ENCODE results near the gene ST7L.

Gene ST7L

GRCh38 chr1:112542206-112542973 lies 76.6 kb downstream of the ST7L start:
- H3K9ac ChIP-seq (ENCODE audit: low read length), result no peak overlapping the region
- H3K9me3 ChIP-seq (ENCODE audit: insufficient read depth, low read length), result no peaks in the 10 kb centered on the region
- no peaks in the 10 kb centered on the region for H3K27me3 ChIP-seq (ENCODE audit: low read depth, low read length)
- H4K20me1 ChIP-seq (ENCODE audit: insufficient read depth, low read length), result no peaks in the 10 kb centered on the region
- no peak overlapping the region for H3K4me3 ChIP-seq (ENCODE audit: low read length)
- H2AFZ ChIP-seq (ENCODE audit: low read depth, low read length), result no peak overlapping the region
- no peak overlapping the region for H3K27ac ChIP-seq (ENCODE audit: low read length)
- TF ChIP-seq EZH2phosphoT487 (IDR thresholded peaks at IDR 0.05; ENCODE audit: low read depth) (no peak), CTCF (IDR thresholded peaks at IDR 0.05; ENCODE audit: low read depth, low read length) (no peak)
- no peaks in the 10 kb centered on the region for H3K36me3 ChIP-seq (replicated peaks; ENCODE audit: low read depth, low read length)
- H3K4me2 ChIP-seq (ENCODE audit: low read length), result no peak overlapping the region
- H3K4me1 ChIP-seq (ENCODE audit: low read length), result no peaks in the 10 kb centered on the region
- no peaks in the 10 kb centered on the region for H3K79me2 ChIP-seq (ENCODE audit: low read length)

GRCh38 chr1:112541299-112541698 lies 77.6 kb downstream of the ST7L start:
- Histone ChIP-seq H3K4me2 (ENCODE audit: low read length) (no peak overlapping the region), H3K27me3 (ENCODE audit: low read depth, low read length) (no peaks in the 10 kb centered on the region)
- TF ChIP-seq CTCF (IDR thresholded peaks at IDR 0.05; ENCODE audit: low read depth, low read length) (no peak), EZH2phosphoT487 (IDR thresholded peaks at IDR 0.05; ENCODE audit: low read depth) (no peak)

GRCh38 chr1:112540226-112540794 lies 78.6 kb downstream of the ST7L start:
- Histone ChIP-seq H3K9me3 (ENCODE audit: insufficient read depth, low read length) (no peaks in the 10 kb centered on the region), H3K27ac (ENCODE audit: low read length) (no peak overlapping the region), H3K36me3 (replicated peaks; ENCODE audit: low read depth, low read length) (no peaks in the 10 kb centered on the region), H3K4me3 (ENCODE audit: low read length) (no peak overlapping the region), H3K4me1 (ENCODE audit: low read length) (no peaks in the 10 kb centered on the region), H3K9ac (ENCODE audit: low read length) (no peak overlapping the region), H3K27me3 (ENCODE audit: low read depth, low read length) (no peaks in the 10 kb centered on the region), H3K4me2 (ENCODE audit: low read length) (no peak overlapping the region), H2AFZ (ENCODE audit: low read depth, low read length) (no peak overlapping the region), H4K20me1 (ENCODE audit: insufficient read depth, low read length) (no peaks in the 10 kb centered on the region), H3K79me2 (ENCODE audit: low read length) (no peaks in the 10 kb centered on the region)
- TF ChIP-seq EZH2phosphoT487 (IDR thresholded peaks at IDR 0.05; ENCODE audit: low read depth), result no peak
- no peak for TF ChIP-seq CTCF (IDR thresholded peaks at IDR 0.05; ENCODE audit: low read depth, low read length)

More at GRCh38 chr1:112541299-112541698, 77.6 kb downstream of the ST7L start:
- no peaks in the 10 kb centered on the region for H3K36me3 ChIP-seq (replicated peaks; ENCODE audit: low read depth, low read length)
- H3K79me2 ChIP-seq (ENCODE audit: low read length), result no peaks in the 10 kb centered on the region
- no peak overlapping the region for H3K4me3 ChIP-seq (ENCODE audit: low read length)
- no peaks in the 10 kb centered on the region for H4K20me1 ChIP-seq (ENCODE audit: insufficient read depth, low read length)
- no peak overlapping the region for H3K9ac ChIP-seq (ENCODE audit: low read length)
- no peak overlapping the region for H3K27ac ChIP-seq (ENCODE audit: low read length)
- H3K9me3 ChIP-seq (ENCODE audit: insufficient read depth, low read length), result no peaks in the 10 kb centered on the region
- H2AFZ ChIP-seq (ENCODE audit: low read depth, low read length), result no peak overlapping the region
- no peaks in the 10 kb centered on the region for H3K4me1 ChIP-seq (ENCODE audit: low read length)

GRCh38 chr1:112538883-112539282 lies 80.1 kb downstream of the ST7L start:
- Histone ChIP-seq H3K4me1 (ENCODE audit: low read length) (no peaks in the 10 kb centered on the region), H3K79me2 (ENCODE audit: low read length) (no peaks in the 10 kb centered on the region), H3K9ac (ENCODE audit: low read length) (no peak overlapping the region), H3K4me2 (ENCODE audit: low read length) (no peak overlapping the region), H4K20me1 (ENCODE audit: insufficient read depth, low read length) (no peaks in the 10 kb centered on the region), H3K4me3 (ENCODE audit: low read length) (no peak overlapping the region), H2AFZ (ENCODE audit: low read depth, low read length) (no peak overlapping the region), H3K9me3 (ENCODE audit: insufficient read depth, low read length) (no peaks in the 10 kb centered on the region), H3K27ac (ENCODE audit: low read length) (no peak overlapping the region), H3K27me3 (ENCODE audit: low read depth, low read length) (no peaks in the 10 kb centered on the region), H3K36me3 (replicated peaks; ENCODE audit: low read depth, low read length) (no peaks in the 10 kb centered on the region)
- no peak for TF ChIP-seq EZH2phosphoT487 (IDR thresholded peaks at IDR 0.05; ENCODE audit: low read depth)
- TF ChIP-seq CTCF (IDR thresholded peaks at IDR 0.05; ENCODE audit: low read depth, low read length), result no peak
